A172 (cell line): ENCODE measurements around the gene UGT2A1. TPM values are rescaled to one million over a fixed set of nuclear protein-coding genes. Genes with fewer than 3 reads are reported as not detected.

Experiments
- DNase-seq: peaks from one replicate; pipeline ENCODE4 v3.0.0-alpha.2; 2015; ENCODE audit warnings: low spot score
- total RNA-seq: library from RNA; depleted of rRNA; stranded (reverse); fragments of >200 nt; shearing (Covaris generic); gene quantifications from 2 replicates; pipeline ENCODE4 v1.2.3, GENCODE V29; 2014; rRNA removed

UGT2A1 gene
- total RNA-seq, 1 experiment from 2014 or later = not detected

GRCh38 chr4:69589884-69590283 lies 63.2 kb downstream of the UGT2A1 start:
- no peak for DNase-seq

- DNase-seq = no peak
Measured at GRCh38 chr4:69584135-69584534, 68.9 kb downstream of the UGT2A1 start.

- no peak for DNase-seq
Measured at GRCh38 chr4:69583543-69583942, 69.5 kb downstream of the UGT2A1 start.

- no peak for DNase-seq
Measured at GRCh38 chr4:69577245-69577644, 75.8 kb downstream of the UGT2A1 start.

- no peak for DNase-seq
Measured at GRCh38 chr4:69576251-69576877, 76.7 kb downstream of the UGT2A1 start.

- no peak for DNase-seq
Measured at GRCh38 chr4:69568787-69569186, 84.3 kb downstream of the UGT2A1 start.

GRCh38 chr4:69563424-69563823 lies 89.6 kb downstream of the UGT2A1 start:
- DNase-seq = no peak

GRCh38 chr4:69549651-69550050 lies 103.4 kb downstream of the UGT2A1 start:
- no peak for DNase-seq

- DNase-seq = peak; percentile 21
Measured at GRCh38 chr4:69546134-69546765, 106.8 kb downstream of the UGT2A1 start.

Other genes starting within 250 kb of the UGT2A1 start
- not detected in 2 replicates for gene UGT2B4, start 157.3 kb downstream of the UGT2A1 start, total RNA-seq
- not detected in 2 replicates for gene UGT2A2, start 13.6 kb downstream of the UGT2A1 start, total RNA-seq
- gene SULT1B1, start 107.4 kb upstream of the UGT2A1 start, total RNA-seq = 0.10 TPM in 1 of 2 replicates, not detected in the other
- gene SULT1E1, start 206.9 kb upstream of the UGT2A1 start, total RNA-seq = not detected in 2 replicates